A673 (cell line): ENCODE results near the gene BLOC1S6. TPM values are rescaled to one million over a fixed set of nuclear protein-coding genes. Genes with fewer than 3 reads are reported as not detected.

ENCODE experiments used
- BruUV-seq: library from RNA; stranded (reverse); fragments of 400-500 nt; replicated peaks from 2 replicates; lab custom pipeline; 2021; lab: Mats Ljungman, UMichigan
- CTCF ChIA-PET: fragments of 300-600 bp; sonication (Branson Sonifier 250); formaldehyde crosslinking; loops from one replicate; lab custom pipeline; 2022; ENCODE audit warnings: antibody characterized with exemption; lab: Charles Lee
- POLR2A ChIA-PET: fragments of 300-600 bp; sonication (Branson Sonifier 250); formaldehyde crosslinking; loops from one replicate; lab custom pipeline; 2022; ENCODE audit warnings: antibody characterized with exemption; ENCODE audit not compliant: low non-redundant PET; lab: Charles Lee
- DNase-seq: peaks from one replicate; pipeline ENCODE4 v3.0.0-alpha.2; 2015; ENCODE audit warnings: low spot score
- H3K27ac ChIP-seq: fragments of 200-600 bp; sonication (generic); 2 replicates; pipeline ENCODE4 v1.5.1; 2016; ENCODE audit warnings: mixed run types, low read depth, mild to moderate bottlenecking, mixed read lengths, antibody characterized with exemption, low read length; ENCODE audit not compliant: poor library complexity, severe bottlenecking
- H3K27me3 ChIP-seq: fragments of 200-600 bp; sonication (generic); replicated peaks from 2 replicates; pipeline ENCODE4 v1.6.1; 2017; ENCODE audit warnings: mixed run types, low read depth, mild to moderate bottlenecking, mixed read lengths, antibody characterized with exemption, low read length; ENCODE audit not compliant: insufficient read depth, poor library complexity
- H3K36me3 ChIP-seq: fragments of 200-600 bp; sonication (generic); 2 replicates; pipeline ENCODE4 v1.6.1; 2016; ENCODE audit warnings: mixed run types, mild to moderate bottlenecking, mixed read lengths, antibody characterized with exemption, low read length; ENCODE audit not compliant: insufficient read depth, poor library complexity, severe bottlenecking
- H3K4me1 ChIP-seq: fragments of 200-600 bp; sonication (generic); 2 replicates; pipeline ENCODE4 v1.6.1; 2017; ENCODE audit warnings: mixed run types, mild to moderate bottlenecking, mixed read lengths, antibody characterized with exemption, low read length; ENCODE audit not compliant: insufficient read depth, poor library complexity, severe bottlenecking
- H3K4me3 ChIP-seq: fragments of 200-600 bp; sonication (generic); 2 replicates; pipeline ENCODE4 v1.5.1; 2016; ENCODE audit warnings: low read depth, mixed run types, mild to moderate bottlenecking, mixed read lengths, low read length; ENCODE audit not compliant: poor library complexity, severe bottlenecking
- H3K9me3 ChIP-seq: fragments of 200-600 bp; sonication (generic); 2 replicates; pipeline ENCODE4 v1.6.1; 2016; ENCODE audit warnings: mixed run types, low read depth, mild to moderate bottlenecking, mixed read lengths, antibody characterized with exemption, low read length; ENCODE audit not compliant: poor library complexity, severe bottlenecking
- CTCF ChIP-seq: fragments of 300-800, 200-600 bp; sonication (generic); conservative IDR thresholded peaks from 2 replicates; pipeline ENCODE4 v1.5.1; 2017; ENCODE audit warnings: low read depth, mild to moderate bottlenecking, antibody characterized with exemption, low read length, moderate library complexity, mixed read lengths
- EZH2 ChIP-seq: fragments of 200-600 bp; sonication (generic); IDR thresholded peaks from 2 replicates; pipeline ENCODE4 v1.6.1; 2017; ENCODE audit warnings: borderline replicate concordance, low read depth, mild to moderate bottlenecking, mixed read lengths, antibody characterized with exemption, low read length; ENCODE audit not compliant: poor library complexity, severe bottlenecking
- intact Hi-C: fragments of 100-400 bp; cut with micrococcal nuclease; formaldehyde crosslinking; loops from one replicate; pipeline ENCODE4 v1.10.0; 2022; ENCODE audit not compliant: unreplicated experiment
- total RNA-seq: library from RNA; stranded (reverse); gene quantifications from 2 replicates; pipeline ENCODE4 v1.2.3, GENCODE V29; 2021

The BLOC1S6 gene
- total RNA-seq, 1 experiment from 2014 or later = 55.6 TPM

GRCh38 chr15:45548753-45549520, 38.2 kb upstream of the BLOC1S6 start:
- CTCF ChIA-PET = interaction anchor here (1.2 kb wide), 1 partner anchor 25 kb away, joined by 3 read pairs; no protein-coding TSS in a partner anchor
- H3K36me3 ChIP-seq = no peaks in the 10 kb centered on the region
- intact Hi-C loops = no loop called here
- BruUV-seq = no TSS peak
- no peaks in the 10 kb centered on the region for H3K4me1 ChIP-seq
- DNase-seq = no peak
- H3K27me3 ChIP-seq = no peaks in the 10 kb centered on the region
- POLR2A ChIA-PET = no interaction called here
- no peak overlapping the region for H3K27ac ChIP-seq
- no peaks in the 10 kb centered on the region for H3K9me3 ChIP-seq
- no peak overlapping the region for H3K4me3 ChIP-seq
- no peak for TF ChIP-seq CTCF
- TF ChIP-seq EZH2 = no peak

GRCh38 chr15:45549541-45550220, 37.5 kb upstream of the BLOC1S6 start:
- no peak overlapping the region for H3K4me3 ChIP-seq
- no peaks in the 10 kb centered on the region for H3K9me3 ChIP-seq
- BruUV-seq = no TSS peak
- no peaks in the 10 kb centered on the region for H3K36me3 ChIP-seq
- TF ChIP-seq EZH2 = no peak
- no peak for TF ChIP-seq CTCF
- no peaks in the 10 kb centered on the region for H3K27me3 ChIP-seq
- no peak overlapping the region for H3K27ac ChIP-seq
- CTCF ChIA-PET = interaction anchor here (1.2 kb wide), 1 partner anchor 24 kb away, joined by 3 read pairs; no protein-coding TSS in a partner anchor
- POLR2A ChIA-PET = no interaction called here
- DNase-seq = no peak
- intact Hi-C loops = no loop called here
- no peaks in the 10 kb centered on the region for H3K4me1 ChIP-seq

GRCh38 chr15:45550436-45550835, 36.7 kb upstream of the BLOC1S6 start:
- Histone ChIP-seq H3K9me3 (no peaks in the 10 kb centered on the region), H3K36me3 (no peaks in the 10 kb centered on the region), H3K4me1 (no peaks in the 10 kb centered on the region), H3K27ac (no peak overlapping the region), H3K27me3 (peaks cover 7% of the 10 kb centered on the region), H3K4me3 (no peak overlapping the region)
- TF ChIP-seq EZH2 (no peak), CTCF (no peak)
- no TSS peak for BruUV-seq
- no peak for DNase-seq
- intact Hi-C loops = no loop called here
- ChIA-PET CTCF (no interaction called here), POLR2A (no interaction called here)
